ENCODE data around the gene LRP1B.

Gene LRP1B

DNA sequence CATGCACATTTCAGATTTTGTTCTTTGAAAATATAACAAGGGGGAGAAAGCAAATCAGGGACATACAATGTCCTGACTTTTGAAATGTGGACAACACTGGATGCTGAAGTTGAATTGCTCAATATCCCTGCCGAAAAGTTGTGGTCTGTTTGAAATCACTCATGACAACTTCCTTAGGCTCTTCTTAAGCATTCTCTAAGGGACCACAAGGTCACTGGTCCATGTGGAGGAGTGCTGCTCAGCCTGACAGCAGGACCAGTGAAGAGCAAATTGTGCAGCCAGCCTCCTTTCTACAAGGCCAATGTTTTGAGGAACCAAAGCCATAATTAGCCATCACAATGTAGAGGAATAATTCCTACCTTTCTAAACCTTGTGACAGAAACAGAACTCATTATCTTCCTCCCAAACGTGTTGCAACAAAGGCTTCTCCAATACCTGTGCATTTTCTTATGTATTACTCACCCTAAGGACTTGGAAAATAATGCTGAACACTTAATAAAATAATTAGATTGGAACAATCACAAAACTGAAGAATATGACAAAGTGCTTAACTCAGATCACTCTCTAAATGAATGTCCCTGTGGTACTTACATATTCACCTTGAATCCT, 1873.0 kb downstream of the LRP1B start:
- DNase-seq: no peak

DNA sequence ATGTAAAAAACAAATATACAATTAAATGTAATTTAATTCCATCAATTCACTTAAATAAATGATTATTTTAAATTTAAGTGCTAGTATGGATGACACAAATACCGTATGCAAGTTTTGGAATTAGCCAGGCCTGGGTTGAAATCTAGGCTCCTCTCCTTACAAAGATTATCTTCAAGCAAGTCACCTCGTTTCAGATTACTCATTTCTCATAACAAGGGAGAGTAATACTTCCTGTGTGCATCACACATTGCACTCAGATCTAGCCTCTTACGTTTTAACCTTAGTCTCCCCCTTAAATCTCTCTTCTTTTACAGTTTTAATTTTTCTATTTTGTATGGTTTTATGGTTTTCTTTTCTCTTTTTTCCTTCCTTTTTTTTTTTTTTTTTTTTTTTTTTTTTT, 1874.7 kb downstream of the LRP1B start:
- DNase-seq: no peak

DNA sequence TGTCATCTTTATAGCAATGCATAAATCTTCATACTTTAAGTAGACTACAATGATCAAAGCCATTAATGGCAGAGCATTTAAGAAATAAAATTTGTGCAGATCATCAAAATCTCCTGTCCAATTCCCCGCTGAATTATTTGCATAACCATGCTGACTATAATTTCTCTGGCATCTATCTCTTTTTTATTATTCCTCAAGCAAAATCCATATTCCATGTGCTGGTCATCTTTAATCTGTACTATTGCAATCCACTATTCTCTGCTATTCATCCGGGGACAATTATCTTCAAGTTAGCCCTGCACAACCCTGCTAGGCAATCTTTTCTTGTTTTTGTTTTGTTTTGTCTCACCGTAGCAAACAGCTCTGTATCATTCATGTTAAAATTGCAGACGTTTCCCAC, 1881.0 kb downstream of the LRP1B start:
- no peak for DNase-seq

DNA sequence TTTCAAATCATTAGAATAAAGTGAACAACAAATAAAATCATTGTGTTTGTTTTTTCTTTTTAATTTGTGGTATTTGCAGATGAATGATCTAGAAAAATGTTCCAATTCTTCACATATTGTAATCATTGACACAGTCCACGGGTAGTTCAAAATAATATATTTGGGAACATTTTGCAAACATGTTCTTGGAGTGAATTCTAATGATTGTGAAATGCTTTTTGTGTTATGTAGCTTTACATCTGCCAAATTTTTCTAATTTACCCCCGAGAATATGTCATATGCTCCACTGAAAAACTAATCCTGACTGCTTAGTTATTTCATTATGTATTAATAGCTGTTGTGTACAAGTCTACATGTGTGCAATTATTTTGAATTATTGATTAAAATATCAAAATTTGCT, 1882.2 kb downstream of the LRP1B start:
- DNase-seq: no peak

DNA sequence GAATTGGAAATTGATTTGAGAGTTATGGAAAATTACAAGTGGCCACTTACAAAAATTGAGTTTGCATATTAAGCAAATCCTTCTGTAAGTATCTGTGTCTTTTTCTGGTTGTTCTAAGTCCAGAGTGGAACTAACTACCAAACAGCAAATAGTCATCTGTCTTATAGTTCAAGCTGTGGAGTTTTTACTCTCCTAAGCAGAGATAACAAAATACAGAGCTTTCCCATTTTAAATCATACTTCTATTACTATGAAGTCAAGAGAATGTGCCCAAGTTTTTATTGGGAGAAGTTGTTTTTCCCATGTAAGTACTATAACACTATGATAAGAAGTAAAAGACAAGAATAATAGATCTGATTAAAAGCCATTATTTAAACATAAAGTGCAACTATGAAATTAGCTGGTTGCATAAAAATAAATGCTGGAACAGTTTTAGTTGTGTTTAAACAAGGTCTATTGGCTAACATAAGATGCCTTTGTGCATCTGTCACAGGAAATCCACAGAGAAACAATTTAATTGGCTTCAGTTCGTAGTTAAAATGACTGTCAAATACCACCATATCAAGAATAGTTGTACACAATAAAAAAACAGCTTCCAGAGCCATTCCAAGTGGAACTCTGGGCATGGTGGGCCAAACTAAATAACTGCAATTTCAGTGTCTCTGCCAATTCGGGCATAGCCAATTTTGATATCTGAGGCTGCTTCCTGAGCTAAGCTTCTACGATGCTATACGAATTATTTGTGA, 1883.2 kb downstream of the LRP1B start:
- no peak for DNase-seq

DNA sequence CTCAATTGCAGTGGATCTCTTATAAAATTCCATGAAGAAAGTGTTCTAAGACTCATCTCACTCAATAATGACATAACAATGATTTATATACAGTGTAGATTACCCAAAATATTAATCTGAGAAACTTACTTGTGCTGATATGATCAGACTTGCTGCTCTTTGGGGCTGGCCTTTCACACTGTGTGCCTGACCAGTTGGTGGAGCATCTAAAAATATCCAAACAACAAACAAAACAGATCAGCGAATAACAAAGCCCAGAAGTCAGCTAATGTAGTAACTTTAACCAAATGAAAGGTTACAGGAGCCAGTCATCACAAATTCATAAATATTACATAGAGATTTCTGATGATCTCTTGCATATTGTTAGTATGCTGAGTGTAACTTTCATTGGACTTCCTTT, 1883.9 kb downstream of the LRP1B start:
- no peak for DNase-seq

DNA sequence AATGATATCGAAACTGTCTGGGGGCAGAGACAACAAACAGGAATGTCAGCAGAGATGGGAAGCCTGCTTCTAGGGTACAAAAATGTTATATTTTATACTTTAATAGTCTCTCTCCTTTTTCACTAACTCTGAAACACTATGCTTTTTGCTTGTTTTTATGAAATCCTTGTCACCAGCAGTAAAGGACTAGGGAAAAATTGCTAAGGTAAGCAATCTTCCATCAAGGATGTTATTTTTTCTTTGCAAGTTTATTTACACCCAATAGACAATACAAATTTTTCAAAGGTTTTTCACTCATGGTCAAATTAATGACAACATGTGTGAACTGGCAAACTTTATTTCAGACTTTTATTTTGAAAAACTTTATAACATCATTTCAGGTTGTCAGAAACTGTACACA, 1884.8 kb downstream of the LRP1B start:
- DNase-seq: no peak

DNA sequence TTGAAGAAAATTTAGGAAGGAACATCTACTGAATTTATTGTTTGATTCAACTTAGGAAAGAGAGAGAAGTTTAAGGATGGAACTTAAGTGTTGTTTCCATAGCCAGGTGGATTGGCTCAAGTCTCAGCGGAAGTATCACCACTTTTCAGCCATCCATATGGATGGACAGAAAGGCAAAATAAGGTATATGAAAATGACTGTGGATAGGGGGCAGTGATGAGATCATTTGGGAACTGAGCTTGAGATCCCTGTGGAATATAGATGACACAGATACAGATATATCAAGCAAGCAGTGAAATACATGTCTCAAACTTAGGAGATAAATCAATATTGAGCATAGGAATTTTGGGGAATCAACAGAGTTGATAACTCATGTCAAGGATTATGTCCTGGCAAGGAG, 1887.9 kb downstream of the LRP1B start:
- no peak for DNase-seq

DNA sequence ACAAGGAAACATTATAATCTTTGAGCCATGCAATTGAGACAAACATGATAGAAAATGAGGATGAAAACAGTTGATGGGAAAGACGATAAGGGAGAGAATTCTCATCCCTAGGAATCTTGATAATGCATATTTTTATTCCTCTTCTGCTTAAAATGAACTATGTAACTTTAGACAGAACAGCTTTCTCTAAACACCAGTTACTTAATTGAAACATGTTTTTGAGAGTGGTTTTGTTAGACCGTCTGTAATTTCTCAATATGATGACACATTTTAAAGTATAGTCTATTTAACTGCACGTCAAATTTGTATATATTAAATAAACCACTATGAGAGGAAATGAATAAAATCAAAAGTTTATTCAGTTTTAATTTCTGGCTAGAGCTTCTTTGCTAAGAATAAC, 1896.7 kb downstream of the LRP1B start:
- no peak for DNase-seq

DNA sequence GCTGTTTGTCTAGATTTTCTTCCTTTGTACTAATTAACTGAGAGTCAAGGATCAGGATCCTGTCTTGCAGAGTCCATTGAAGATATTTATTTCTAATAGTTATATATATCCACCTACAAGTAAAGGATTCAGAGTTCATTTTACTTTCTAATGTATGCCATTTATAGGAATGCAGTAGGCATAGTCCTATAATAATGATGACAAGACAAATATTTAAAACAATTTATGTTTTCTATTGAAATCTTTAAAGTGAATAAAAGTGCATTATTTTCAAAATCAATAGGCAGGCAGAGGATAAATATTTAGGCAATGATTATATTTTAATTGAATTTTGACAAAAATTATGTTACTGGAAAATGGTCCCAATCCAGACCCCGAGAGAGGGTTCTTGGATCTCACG, 1919.9 kb downstream of the LRP1B start:
- no peak for DNase-seq

DNA sequence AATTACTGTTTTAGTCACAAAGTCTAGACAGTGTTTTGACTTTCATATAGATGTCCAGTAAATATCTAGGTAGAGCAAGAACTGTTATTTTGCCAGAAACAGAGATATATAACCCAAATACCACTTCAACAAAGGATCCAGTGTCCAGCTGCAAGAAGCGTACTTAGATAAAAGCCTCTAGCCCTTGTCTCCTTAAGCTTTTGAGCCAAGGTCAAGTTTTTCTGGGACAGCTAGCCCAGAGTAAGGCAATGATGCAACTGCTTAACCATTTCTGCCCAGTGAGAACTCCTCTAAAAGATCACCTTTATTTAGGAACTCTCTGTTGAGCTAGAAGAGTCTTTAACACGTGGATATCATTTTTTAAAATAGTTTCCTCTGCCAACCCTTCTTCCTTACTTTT, 1925.7 kb downstream of the LRP1B start:
- no peak for DNase-seq

DNA sequence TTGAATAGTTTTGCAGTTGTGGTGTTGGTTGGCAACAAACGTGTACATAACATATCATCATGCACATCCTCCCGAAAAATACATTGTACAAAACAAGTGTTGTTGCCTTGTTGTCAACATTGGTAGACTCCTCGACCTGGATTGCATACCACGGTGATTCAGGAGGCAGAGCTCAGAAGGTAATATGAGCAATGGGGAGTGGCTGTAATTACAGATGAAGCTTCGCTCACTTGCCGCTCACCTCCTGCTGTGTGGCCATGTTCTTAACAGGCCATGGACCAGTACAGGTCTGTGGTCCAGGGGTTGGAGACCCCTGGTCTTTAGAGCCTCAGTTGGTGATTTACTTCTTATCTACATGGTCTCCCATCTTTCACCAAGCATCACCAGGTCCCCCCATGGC, 1927.5 kb downstream of the LRP1B start:
- no peak for DNase-seq

DNA sequence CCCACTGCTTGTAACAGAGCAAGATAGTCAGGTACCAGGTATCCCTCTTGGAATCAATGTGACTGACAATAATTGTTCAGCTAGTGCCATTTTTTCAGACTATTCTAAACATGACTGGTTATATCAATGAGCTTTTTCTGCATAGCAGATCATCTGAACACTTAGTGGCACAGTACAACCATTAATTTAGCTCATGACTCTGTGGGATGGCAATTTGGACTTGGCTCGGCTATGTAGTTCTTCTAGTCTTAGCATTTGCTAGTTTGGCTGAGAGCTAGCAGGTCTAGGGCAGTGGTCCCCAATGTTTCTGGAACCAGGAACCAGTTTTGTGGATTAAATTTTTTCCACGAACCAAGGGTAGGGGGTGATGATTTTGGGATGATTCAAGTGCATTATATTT, 1929.2 kb downstream of the LRP1B start:
- no peak for DNase-seq

DNA sequence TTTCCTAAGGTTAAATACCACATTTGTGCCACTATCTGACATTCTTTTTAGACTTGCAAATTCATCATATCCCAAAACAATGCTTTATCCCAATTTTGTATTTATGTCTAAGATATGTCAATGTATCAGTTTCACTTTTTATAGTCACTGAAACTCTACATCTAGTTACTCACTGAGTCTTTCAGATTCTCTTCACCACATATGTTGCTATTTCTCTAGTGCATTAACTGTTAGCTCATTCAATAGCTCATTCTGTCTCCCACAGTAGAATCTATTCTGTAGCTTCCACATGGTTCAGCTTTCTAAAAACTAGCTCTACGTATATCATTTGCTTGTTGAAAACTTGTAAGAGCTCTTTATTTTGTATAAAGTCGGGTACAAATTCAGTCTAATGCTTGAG, 1930.1 kb downstream of the LRP1B start:
- no peak for DNase-seq

DNA sequence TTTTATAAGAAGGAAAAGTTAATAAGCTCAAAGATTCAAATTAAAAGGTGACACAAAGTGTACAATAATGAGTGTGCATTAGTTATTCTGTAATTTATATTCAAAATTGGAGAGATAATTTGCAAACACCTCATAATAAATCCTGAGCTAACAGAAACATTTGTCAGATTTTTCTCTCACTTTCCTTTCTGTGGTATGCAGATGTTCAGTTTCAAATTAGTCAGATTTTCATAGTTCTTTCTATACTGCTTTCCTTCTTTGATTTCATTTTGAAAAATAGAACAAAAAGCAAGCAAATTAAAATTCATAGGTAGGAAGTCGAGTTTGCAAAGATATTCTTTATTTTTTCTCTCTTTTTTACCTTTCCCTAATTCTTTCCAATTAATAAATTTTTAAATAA, 1930.5 kb downstream of the LRP1B start:
- DNase-seq: no peak

DNA sequence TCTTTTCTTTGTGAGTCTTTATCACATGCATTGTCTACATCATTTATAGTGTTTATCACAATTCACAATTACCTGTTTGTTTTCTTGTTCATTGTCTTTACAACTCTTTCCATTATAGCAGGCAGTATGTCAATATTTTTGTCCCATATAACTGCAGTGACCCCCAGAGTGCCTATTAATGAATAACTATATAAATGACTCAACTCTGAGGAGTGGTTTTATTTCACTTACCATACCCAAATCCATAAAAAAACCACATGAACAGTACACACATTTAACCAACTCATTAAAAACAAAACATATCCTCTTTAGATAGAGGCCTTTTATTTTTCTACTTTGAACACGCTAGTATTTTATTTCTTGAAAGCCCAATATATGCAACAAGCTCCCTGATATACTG, 1931.5 kb downstream of the LRP1B start:
- no peak for DNase-seq

DNA sequence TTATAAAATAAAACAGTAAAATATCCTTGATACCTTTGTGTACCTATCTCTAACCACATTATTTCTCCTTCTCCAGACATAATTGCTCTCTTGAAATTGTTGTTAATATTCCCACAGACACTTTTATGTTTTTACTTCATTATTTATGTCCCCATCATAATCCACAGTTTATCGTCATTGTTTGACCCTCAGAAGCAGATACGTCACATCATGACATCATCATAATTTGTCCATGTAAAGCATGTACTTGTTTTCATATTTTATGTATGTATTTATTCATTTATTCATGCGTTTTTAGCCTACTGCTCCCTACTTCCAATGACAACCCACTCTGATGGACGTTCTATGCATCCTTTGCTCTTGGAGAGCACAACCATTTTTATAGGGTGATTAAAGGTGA, 1943.7 kb downstream of the LRP1B start:
- DNase-seq: no peak

DNA sequence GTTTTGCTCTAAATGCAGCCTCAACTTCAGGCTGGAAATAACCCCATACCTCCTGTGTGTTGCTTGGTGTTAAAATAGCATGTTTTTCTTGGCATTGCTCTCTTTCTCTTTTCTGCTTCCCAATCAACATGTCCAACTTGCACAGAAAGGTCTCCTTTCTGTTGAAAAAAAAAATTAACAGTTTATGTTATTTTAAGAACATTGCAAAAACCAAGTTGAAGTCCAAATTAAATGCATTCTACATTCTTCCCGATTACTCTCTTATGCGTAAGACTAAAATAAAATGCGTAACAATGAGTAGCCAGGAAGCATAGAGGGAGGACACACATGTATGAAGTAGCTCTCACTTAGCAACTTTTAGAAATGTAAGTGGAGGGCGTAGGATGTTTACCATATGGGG, 1944.5 kb downstream of the LRP1B start:
- no peak for DNase-seq

DNA sequence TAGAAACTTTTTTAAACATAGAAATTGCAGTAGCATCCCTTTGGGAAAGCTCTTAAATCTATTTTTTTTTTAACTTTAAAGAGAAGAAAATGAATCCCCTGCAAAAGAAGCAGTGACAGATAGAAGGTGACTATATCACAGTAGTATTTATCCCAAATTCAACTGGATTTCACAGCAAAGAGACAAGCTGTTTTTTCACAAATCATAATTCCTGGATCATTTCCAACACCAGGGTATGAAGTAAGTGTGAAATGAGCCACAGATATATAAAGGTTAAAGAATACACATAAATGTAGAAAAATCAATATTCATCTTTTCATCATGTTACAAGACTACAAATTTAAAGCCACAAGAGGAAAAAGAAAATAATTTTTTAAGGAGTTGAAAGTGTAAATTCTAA, 1945.7 kb downstream of the LRP1B start:
- no peak for DNase-seq

DNA sequence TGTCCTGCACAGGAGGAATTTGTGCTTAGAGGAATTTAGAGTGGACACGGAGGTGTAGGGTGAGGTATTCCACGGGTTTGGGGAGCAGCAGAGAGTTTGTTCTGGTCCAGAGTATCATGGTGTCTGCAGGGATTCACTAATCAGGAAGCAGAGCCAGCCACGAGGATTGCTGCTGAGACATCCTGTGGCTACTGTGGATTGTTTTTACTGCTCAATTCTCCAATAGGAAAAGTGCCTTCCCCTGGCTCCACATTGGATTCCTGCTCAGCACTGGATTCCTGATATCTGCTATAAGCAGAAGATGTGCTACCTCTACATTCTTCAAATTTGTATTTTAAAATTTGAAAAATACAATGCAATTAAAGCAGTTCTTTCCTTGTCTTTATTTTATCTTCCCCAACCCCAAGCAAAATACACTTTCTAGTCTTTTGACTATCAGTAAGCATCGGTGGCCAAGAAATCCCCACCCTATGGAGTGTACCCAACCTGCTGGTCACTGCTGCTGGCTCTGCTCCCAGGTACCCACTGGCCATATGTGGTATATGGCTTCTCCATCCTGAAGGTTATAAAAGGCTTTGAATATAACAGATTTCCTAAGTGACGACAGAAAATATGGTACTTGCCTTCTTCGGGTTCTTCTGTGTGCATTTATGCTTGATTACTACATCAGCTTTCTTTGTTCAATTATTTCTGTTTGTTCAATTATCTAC, 1947.6 kb downstream of the LRP1B start:
- no peak for DNase-seq
